HG02642 (cell line): Measurements from ENCODE around the gene CCSER1.
"Not testable (repeated sequence)": the region's sequence is repeated elsewhere in the genome, so short reads cannot be mapped to it uniquely, and the experiment has no call there.

Experiments used
- ATAC-seq: cut with Tn5 transposase; IDR thresholded peaks from one replicate; pipeline ENCODE4 v1.9.1; 2021; ENCODE audit warnings: mild to moderate bottlenecking; ENCODE audit not compliant: unreplicated experiment, poor library complexity

Gene CCSER1

DNA sequence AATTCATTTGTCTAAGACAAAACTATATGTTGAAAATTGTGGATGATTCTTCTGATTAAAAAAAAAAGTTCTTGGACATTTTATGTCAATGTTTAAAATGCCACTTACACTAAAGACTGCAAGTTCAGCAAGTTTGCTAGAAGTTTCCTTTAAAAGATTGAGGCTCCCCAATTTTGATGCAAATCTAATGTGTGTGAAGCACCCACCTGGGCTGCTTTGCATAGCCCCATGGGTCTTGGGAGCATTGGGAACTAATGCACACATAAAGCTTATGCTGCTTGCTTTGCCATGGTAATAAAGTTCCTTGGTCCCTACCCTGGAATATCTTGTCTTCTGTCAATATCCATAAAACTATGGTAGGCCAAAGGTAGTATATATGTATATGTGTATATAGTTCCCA is 1450.7 kb downstream of the CCSER1 start:
- ATAC-seq = no peak

DNA sequence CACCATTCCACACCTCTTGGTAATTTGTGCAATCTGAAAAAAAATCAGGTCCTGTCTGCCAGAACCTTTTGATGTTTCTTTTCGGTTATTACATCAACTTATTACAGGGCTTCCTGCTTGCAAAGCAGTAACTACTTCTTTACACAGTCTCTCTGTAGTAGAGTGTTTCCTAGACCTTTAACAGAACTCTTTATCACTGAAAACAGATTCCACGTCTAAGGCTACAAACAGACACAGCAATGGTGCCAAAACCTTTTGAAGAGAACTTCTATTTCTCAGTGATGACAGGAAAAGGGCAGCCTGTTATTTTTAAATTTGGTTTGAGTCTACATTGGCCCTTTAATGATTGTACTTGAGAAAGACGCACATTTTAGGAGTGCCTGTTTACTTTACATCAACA is 1463.1 kb downstream of the CCSER1 start:
- no peak for ATAC-seq

DNA sequence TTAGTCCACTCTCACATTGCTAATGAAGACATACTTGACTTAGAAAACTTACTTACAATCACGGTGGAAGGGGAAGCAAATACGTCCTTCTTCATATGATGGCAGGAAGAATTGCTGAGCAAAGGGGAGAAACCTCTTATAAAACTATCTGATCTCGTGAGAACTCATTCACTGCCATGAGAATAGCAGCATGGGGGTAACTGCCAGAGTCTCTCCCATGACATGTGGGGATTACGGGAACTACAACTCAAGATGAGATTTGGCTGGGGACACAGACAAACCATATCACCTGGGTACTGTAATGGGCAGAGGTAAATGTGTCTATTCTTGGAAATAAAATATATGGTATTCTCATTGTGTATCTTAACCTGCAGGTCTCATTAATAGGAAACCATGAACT is 1464.9 kb downstream of the CCSER1 start:
- ATAC-seq = no peak

DNA sequence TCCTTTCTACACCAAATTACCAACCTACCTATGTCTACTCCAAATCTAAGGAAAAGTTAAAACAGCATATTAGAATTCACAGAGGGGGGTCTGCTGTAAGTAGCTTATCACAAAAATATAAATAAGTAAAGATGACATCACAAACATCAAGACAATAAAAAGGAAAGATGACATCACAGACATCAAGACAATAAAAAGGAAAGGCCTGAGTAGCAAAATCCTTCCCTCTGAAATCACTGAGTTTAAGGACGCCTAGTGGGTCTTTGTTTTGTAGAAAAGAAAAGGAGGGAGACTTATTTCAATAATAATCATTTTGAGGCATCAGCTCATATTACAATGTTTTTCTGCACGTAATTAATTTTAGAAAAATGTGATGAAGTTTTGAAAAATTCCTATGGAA is 1469.5 kb downstream of the CCSER1 start:
- ATAC-seq = no peak

DNA sequence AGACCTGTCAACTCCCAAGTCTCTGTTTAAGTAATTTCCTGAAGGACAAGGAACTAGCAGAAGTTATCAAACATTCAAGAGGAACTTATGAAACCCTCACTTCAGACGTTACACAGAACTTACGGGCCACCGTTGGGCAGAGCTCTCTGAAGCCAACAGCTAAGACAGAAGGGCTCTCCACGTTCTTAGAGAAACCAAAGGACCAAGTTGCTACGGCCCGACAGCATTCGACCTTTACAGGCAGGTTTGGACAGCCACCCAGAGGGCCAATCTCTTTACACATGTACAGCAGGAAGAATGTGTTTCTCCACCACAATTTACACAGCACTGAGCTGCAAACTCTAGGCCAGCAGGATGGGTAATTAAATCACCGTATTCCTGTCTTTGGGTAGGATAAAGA is 1471.5 kb downstream of the CCSER1 start:
- ATAC-seq = no peak

DNA sequence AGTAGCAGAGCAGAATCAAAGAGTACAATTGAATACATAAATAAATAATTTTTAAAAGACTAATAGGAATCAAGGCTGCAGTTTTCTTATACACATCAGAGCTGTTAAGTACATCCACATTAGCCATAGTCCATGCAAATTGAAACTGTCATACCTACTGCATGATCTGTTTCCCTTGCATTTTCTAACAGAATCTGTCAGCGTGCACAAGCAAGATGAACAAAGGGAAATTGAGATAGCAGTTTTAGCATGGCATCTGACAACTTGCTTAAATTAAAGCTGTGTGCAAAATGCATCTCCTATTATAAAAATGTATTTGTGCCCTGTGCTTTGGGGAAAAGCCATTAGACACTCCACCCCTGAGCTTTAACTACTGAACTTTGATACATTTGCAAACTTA is 1473.1 kb downstream of the CCSER1 start:
- ATAC-seq = no peak

DNA sequence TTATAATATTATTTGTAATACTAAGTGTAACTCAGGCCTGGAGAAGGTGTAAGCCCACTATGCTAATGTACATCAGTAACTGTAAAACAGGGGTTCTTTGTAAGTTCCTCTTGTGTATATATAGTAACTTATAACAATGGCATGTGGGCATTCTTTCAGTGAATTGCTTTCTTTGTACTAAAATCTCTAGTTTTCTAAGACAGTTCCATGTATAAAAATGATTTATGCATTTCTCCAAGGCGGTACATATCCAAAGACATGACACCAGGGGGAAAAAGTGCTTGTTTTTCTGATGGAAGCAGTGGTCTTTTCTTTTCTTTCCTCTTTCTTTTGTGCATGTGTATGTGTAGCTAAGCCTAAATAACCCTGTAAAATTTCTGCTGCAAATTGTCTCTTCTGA is 1474.2 kb downstream of the CCSER1 start:
- ATAC-seq = no peak

DNA sequence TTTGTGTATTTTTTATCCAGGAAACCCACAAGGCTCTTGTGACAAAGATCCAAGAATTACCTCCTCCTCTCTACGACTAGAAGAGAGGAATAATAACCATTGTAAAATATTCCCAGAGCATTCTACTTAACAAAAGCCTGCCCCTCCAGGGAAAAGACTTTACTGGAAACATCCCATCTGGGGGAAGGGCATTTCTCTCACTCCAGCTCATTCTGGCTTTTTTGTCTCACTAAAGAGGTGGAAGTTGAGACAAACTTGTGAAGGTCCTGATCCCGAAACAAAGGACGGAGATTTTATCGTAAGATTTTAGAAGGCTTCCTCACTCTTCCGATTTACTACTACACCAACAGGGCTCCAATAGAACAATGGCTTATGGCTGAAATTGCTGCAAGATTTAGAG is 1484.6 kb downstream of the CCSER1 start:
- no peak for ATAC-seq

DNA sequence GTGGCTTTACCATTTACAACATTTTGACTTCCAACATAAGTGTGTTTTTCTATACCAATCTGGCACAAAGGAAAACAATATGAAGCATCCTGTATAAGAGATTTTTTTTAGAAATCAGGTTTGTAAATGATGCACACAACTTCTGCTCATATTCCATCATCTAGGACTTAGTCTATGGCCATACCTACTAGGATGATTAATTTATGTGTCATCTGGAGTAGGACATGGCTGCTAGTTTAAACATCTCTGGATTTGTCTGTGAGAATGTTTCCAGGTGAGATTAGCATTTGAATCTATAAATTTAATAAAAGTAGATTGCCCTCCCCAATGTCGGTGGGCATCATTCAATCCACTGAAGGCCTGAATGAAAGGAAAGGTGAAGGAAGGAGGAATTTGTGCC is 1493.8 kb downstream of the CCSER1 start:
- no peak for ATAC-seq

DNA sequence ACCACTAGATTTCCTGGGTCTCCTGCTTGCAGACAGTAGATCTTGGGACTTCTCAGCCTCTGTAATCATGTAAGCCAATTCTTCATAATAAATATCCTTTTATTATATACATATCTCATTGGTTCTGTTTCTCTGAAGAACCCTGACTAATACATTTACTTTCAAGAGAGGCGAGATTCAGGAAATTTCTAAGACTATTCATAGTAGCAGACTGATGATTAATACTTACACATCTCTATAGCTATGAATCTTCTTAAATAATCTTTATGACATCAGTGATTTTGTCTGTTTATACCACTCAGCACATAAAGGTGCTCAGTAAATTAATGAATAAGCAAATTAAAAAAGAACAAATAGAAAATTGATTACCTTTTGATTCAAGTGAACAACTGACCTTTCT is 1494.3 kb downstream of the CCSER1 start:
- no peak for ATAC-seq

DNA sequence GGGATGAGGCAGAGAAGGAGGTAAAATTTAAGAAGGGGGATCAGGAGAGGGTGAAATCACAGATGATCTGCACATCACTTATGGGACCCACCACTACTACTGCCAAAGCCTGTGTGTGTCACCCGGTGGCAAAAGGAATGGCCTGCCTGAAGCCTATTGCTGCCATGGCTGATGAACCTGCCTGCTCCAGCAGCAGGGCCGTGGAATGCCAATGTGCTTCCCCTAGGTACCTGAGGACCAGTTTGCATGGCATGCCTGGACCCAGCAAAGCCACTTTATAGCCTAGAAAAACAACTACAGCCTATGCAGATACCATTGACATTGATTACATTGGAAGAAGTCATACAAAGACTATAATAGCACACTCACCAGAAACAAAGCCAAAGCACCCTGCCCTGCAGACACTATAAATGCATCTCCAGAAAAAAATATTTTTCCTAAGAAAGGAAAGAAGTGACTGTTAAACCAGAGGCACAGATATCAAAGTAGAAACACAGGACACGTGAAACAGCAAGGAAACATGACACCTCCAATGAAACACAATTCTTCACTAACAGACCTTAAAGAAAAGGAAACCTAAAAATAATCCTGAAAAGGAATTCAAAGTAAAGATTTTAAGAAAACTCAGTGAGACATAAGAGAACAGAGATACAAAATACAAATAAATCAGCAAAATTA is 1495.9 kb downstream of the CCSER1 start:
- ATAC-seq = no peak

DNA sequence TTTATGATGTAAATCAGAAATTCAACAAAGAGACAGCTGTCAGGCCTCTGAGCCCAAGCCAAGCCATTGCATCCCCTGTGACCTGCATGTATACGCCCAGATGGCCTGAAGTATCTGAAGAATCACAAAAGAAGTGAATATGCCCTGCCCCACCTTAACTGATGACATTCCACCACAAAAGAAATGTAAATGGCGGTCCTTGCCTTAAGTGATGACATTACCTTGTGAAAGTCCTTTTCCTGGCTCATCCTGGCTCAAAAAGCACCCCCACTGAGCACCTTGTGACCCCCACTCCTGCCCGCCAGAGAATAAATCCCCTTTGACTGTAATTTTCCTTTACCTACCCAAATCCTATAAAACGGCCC is 1496.4 kb downstream of the CCSER1 start:
- not testable (repeated sequence) for ATAC-seq

DNA sequence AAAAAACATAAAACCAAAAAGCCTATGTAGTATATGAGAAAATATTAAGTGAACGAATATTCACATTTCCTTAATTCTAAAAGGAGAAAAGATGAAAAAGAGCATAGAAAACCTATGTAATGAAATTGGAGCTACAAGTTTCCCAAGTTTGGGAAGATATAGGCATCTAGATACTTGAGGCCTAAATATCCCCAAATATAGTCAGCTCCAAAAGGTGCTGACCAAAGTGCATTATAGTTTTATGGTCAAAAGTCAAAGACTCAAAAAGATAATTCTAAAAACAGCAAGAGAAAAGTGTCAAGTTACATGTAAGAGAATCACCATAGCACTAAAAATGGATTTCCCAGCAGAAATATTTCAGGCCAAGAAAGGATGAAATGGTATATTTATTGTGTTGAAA is 1502.9 kb downstream of the CCSER1 start:
- ATAC-seq = no peak

DNA sequence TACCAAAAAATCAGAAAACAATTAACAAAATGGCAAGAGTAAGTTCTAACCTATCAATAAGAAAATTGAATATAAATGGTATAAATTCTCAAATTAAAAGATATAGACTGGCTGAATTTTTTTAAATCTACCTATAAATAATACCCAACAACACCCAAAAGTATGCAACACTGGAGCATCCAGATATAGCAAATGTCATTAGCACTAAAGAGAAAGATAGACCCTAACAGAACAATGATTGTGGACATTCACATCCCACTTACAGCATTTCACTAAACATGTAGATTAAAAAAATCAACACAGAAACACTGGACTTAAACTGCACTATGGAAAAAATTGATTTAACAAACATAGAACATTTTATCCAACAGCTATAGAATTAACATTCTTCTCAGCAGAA is 1503.6 kb downstream of the CCSER1 start:
- no peak for ATAC-seq

DNA sequence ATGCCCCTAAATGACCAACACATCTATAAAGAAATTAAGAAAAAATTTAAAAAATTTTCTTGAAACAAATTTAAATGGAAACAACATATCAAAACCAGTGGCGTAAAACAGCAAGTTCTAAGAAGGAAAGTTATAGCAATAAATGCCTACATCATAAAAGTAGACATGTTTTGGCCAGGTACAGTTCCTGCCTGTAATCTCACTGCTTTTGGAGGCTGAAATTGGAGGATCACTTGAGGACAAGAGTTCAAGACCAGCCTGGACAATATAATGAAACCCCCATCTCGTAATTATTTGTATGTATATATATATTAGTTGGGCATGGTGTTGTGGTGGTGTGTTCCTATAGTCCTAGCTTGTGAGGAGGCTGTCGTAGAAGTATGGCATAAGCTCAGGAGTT is 1504.1 kb downstream of the CCSER1 start:
- ATAC-seq = no peak

DNA sequence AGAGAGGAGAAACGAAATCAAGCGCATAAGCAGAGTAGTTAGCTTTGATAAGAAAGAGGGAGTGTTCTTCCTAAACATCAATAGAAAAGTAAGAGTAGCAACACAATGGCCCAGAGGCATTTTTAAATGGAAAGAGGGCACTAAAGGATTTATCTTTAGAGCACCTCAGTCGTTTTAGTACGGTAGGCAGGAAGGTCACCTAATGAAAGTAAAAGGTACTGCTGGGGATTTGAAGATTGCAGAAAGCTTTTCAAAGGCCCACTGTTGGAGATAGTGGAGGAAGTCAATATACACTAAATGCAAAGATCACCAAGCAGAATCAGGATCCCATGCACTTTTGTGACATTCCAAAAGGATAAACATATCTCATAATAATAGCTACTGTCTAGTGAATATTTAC is 1508.9 kb downstream of the CCSER1 start:
- ATAC-seq = no peak
